ENCODE results near the gene COBL. TPM values are rescaled to one million over a fixed set of nuclear protein-coding genes. Genes with fewer than 3 reads are reported as not detected.
A peak's percentile ranks its signal among the peaks of the same experiment; 100 is the strongest.

Gene COBL
- total RNA-seq, 2 donors from 2014 or later = not detected

GRCh38 chr7:51306761-51307160 lies 9.8 kb downstream of the COBL start:
- no peak overlapping the region for H3K4me3 Mint-ChIP-seq
- H3K9me3 Mint-ChIP-seq = no peaks in the 10 kb centered on the region
- H3K27me3 Mint-ChIP-seq = peaks cover 2 to 7% of the 10 kb centered on the region in 2 donors
- DNase-seq (ENCODE audit: low spot score) (no peak), ATAC-seq (no peak)
- H3K27ac Mint-ChIP-seq = no peak overlapping the region
- no peaks in the 10 kb centered on the region for H3K36me3 Mint-ChIP-seq
- no peaks in the 10 kb centered on the region for H3K4me1 Mint-ChIP-seq (ENCODE audit: low read depth in 2 of 2)

- H3K4me3 Mint-ChIP-seq = no peak overlapping the region
- ATAC-seq = no peak
- no peak for DNase-seq (ENCODE audit: low spot score)
- H3K4me1 Mint-ChIP-seq (ENCODE audit: low read depth in 2 of 2) = no peaks in the 10 kb centered on the region
- H3K36me3 Mint-ChIP-seq = no peaks in the 10 kb centered on the region
- no peaks in the 10 kb centered on the region for H3K9me3 Mint-ChIP-seq
- no peak overlapping the region for H3K27ac Mint-ChIP-seq
- peaks cover 2 to 7% of the 10 kb centered on the region in 2 donors for H3K27me3 Mint-ChIP-seq
Measured at GRCh38 chr7:51304729-51305128, 11.9 kb downstream of the COBL start.

- ATAC-seq (no peak), DNase-seq (ENCODE audit: low spot score) (no peak)
- Mint-ChIP-seq H3K36me3 (no peaks in the 10 kb centered on the region), H3K27ac (no peak overlapping the region), H3K4me1 (ENCODE audit: low read depth in 2 of 2) (no peaks in the 10 kb centered on the region), H3K27me3 (peaks cover 0 to 7% of the 10 kb centered on the region in 2 donors), H3K9me3 (no peaks in the 10 kb centered on the region), H3K4me3 (no peak overlapping the region)
Measured at GRCh38 chr7:51303142-51303525, 13.5 kb downstream of the COBL start.

GRCh38 chr7:51301806-51302205 lies 14.8 kb downstream of the COBL start:
- peaks cover 0 to 7% of the 10 kb centered on the region in 2 donors for H3K27me3 Mint-ChIP-seq
- DNase-seq (ENCODE audit: low spot score) = no peak
- no peaks in the 10 kb centered on the region for H3K9me3 Mint-ChIP-seq
- H3K27ac Mint-ChIP-seq = no peak overlapping the region
- ATAC-seq = no peak
- no peaks in the 10 kb centered on the region for H3K36me3 Mint-ChIP-seq
- H3K4me3 Mint-ChIP-seq = no peak overlapping the region
- no peaks in the 10 kb centered on the region for H3K4me1 Mint-ChIP-seq (ENCODE audit: low read depth in 2 of 2)

GRCh38 chr7:51300762-51301674 lies 15.6 kb downstream of the COBL start:
- Mint-ChIP-seq H3K4me1 (ENCODE audit: low read depth in 2 of 2) (no peaks in the 10 kb centered on the region), H3K4me3 (no peak overlapping the region), H3K27ac (no peak overlapping the region), H3K27me3 (peaks cover 0 to 7% of the 10 kb centered on the region in 2 donors), H3K9me3 (no peaks in the 10 kb centered on the region), H3K36me3 (no peaks in the 10 kb centered on the region)
- ATAC-seq = peak; percentile 15 to 30
- no peak for DNase-seq (ENCODE audit: low spot score)

GRCh38 chr7:51299391-51300133 lies 17.0 kb downstream of the COBL start:
- DNase-seq (ENCODE audit: low spot score) = no peak
- Mint-ChIP-seq H3K4me1 (ENCODE audit: low read depth in 2 of 2) (no peaks in the 10 kb centered on the region), H3K27me3 (no peaks in the 10 kb centered on the region), H3K27ac (no peak overlapping the region), H3K4me3 (no peak overlapping the region), H3K36me3 (no peaks in the 10 kb centered on the region), H3K9me3 (no peaks in the 10 kb centered on the region)
- ATAC-seq = peak in 1 of 2 donors; percentile 31

GRCh38 chr7:51298912-51299311 lies 17.7 kb downstream of the COBL start:
- H3K4me3 Mint-ChIP-seq = no peak overlapping the region
- H3K4me1 Mint-ChIP-seq (ENCODE audit: low read depth in 2 of 2) = no peaks in the 10 kb centered on the region
- H3K27me3 Mint-ChIP-seq = no peaks in the 10 kb centered on the region
- H3K36me3 Mint-ChIP-seq = no peaks in the 10 kb centered on the region
- no peak overlapping the region for H3K27ac Mint-ChIP-seq
- ATAC-seq (no peak), DNase-seq (ENCODE audit: low spot score) (no peak)
- no peaks in the 10 kb centered on the region for H3K9me3 Mint-ChIP-seq

GRCh38 chr7:51297986-51298385 lies 18.6 kb downstream of the COBL start:
- Mint-ChIP-seq H3K9me3 (no peaks in the 10 kb centered on the region), H3K36me3 (no peaks in the 10 kb centered on the region), H3K27ac (no peak overlapping the region), H3K4me3 (no peak overlapping the region), H3K4me1 (ENCODE audit: low read depth in 2 of 2) (no peaks in the 10 kb centered on the region), H3K27me3 (no peaks in the 10 kb centered on the region)
- ATAC-seq (no peak), DNase-seq (ENCODE audit: low spot score) (no peak)

GRCh38 chr7:51295440-51296245 lies 21.0 kb downstream of the COBL start:
- ATAC-seq (no peak), DNase-seq (ENCODE audit: low spot score) (no peak)
- no peak overlapping the region for H3K27ac Mint-ChIP-seq
- H3K4me3 Mint-ChIP-seq = no peak overlapping the region
- H3K4me1 Mint-ChIP-seq (ENCODE audit: low read depth in 2 of 2) = no peaks in the 10 kb centered on the region
- H3K9me3 Mint-ChIP-seq = no peaks in the 10 kb centered on the region
- peaks cover 3% of the 10 kb centered on the region in 2 donors for H3K27me3 Mint-ChIP-seq
- no peaks in the 10 kb centered on the region for H3K36me3 Mint-ChIP-seq

- no peak overlapping the region for H3K4me3 Mint-ChIP-seq
- ATAC-seq = peak in 1 of 2 donors; percentile 36
- no peak for DNase-seq (ENCODE audit: low spot score)
- H3K36me3 Mint-ChIP-seq = no peaks in the 10 kb centered on the region
- H3K27ac Mint-ChIP-seq = no peak overlapping the region
- peaks cover 5 to 7% of the 10 kb centered on the region in 2 donors for H3K27me3 Mint-ChIP-seq
- H3K9me3 Mint-ChIP-seq = no peaks in the 10 kb centered on the region
- H3K4me1 Mint-ChIP-seq (ENCODE audit: low read depth in 2 of 2) = no peaks in the 10 kb centered on the region
Measured at GRCh38 chr7:51292596-51292995, 24.0 kb downstream of the COBL start.

- no peaks in the 10 kb centered on the region for H3K4me1 Mint-ChIP-seq (ENCODE audit: low read depth in 2 of 2)
- no peak overlapping the region for H3K27ac Mint-ChIP-seq
- no peaks in the 10 kb centered on the region for H3K36me3 Mint-ChIP-seq
- H3K4me3 Mint-ChIP-seq = no peak overlapping the region
- DNase-seq (ENCODE audit: low spot score) (no peak), ATAC-seq (peak in 1 of 2 donors; percentile 38)
- no peaks in the 10 kb centered on the region for H3K9me3 Mint-ChIP-seq
- peaks cover 5 to 7% of the 10 kb centered on the region in 2 donors for H3K27me3 Mint-ChIP-seq
Measured at GRCh38 chr7:51290702-51291540, 25.7 kb downstream of the COBL start.

- H3K4me1 Mint-ChIP-seq (ENCODE audit: low read depth in 2 of 2) = no peaks in the 10 kb centered on the region
- H3K9me3 Mint-ChIP-seq = no peaks in the 10 kb centered on the region
- peaks cover 5 to 7% of the 10 kb centered on the region in 2 donors for H3K27me3 Mint-ChIP-seq
- H3K36me3 Mint-ChIP-seq = no peaks in the 10 kb centered on the region
- no peak overlapping the region for H3K4me3 Mint-ChIP-seq
- no peak for DNase-seq (ENCODE audit: low spot score)
- no peak overlapping the region for H3K27ac Mint-ChIP-seq
- no peak for ATAC-seq
Measured at GRCh38 chr7:51290304-51290637, 26.3 kb downstream of the COBL start.

All from natural killer cell treated with Interleukin-12 subunit alpha and Interleukin-12 subunit beta and Interleukin-15 and Interleukin-18, amount 100 ng/mL, for 72 hours (primary cell).